Fibroblast of skin of back (primary cell): Measurements from ENCODE around the gene ATF6.
A peak's percentile ranks its signal among the peaks of the same experiment; 100 is the strongest.

ENCODE experiments used
- DNase-seq: peaks from one replicate; pipeline ENCODE4 v3.0.0-alpha.2; 2013

Gene ATF6

GRCh38 chr1:161973924-161974845, 208.1 kb downstream of the ATF6 start:
- peak; percentile 65 for DNase-seq

- no peak for DNase-seq
Observed at GRCh38 chr1:161978011-161978790, 212.1 kb downstream of the ATF6 start.

GRCh38 chr1:161981126-161981525, 215.0 kb downstream of the ATF6 start:
- no peak for DNase-seq

- DNase-seq = no peak
Observed at GRCh38 chr1:161981735-161982506, 215.8 kb downstream of the ATF6 start.

- no peak for DNase-seq
Observed at GRCh38 chr1:161982507-161982895, 216.4 kb downstream of the ATF6 start.

GRCh38 chr1:161982917-161983316, 216.8 kb downstream of the ATF6 start:
- DNase-seq = no peak

- DNase-seq = no peak
Observed at GRCh38 chr1:161983725-161984124, 217.6 kb downstream of the ATF6 start.

GRCh38 chr1:161985301-161985822, 219.2 kb downstream of the ATF6 start:
- DNase-seq = no peak

- no peak for DNase-seq
Observed at GRCh38 chr1:161986328-161986727, 220.2 kb downstream of the ATF6 start.

GRCh38 chr1:161987303-161987702, 221.2 kb downstream of the ATF6 start:
- peak; percentile 43 for DNase-seq

- no peak for DNase-seq
Observed at GRCh38 chr1:161987872-161988271, 221.8 kb downstream of the ATF6 start.

- no peak for DNase-seq
Observed at GRCh38 chr1:161988413-161988812, 222.3 kb downstream of the ATF6 start.

- peak; percentile 70 for DNase-seq
Observed at GRCh38 chr1:161989108-161989507, 223.0 kb downstream of the ATF6 start.

GRCh38 chr1:161989786-161990185, 223.7 kb downstream of the ATF6 start:
- DNase-seq = no peak

GRCh38 chr1:161993576-161993975, 227.5 kb downstream of the ATF6 start:
- no peak for DNase-seq

GRCh38 chr1:161994175-161994668, 228.1 kb downstream of the ATF6 start:
- DNase-seq = no peak

GRCh38 chr1:161997152-161997551, 231.0 kb downstream of the ATF6 start:
- DNase-seq = no peak

GRCh38 chr1:161998811-161999210, 232.7 kb downstream of the ATF6 start:
- DNase-seq = no peak

- DNase-seq = no peak
Observed at GRCh38 chr1:161999301-162000052, 233.4 kb downstream of the ATF6 start.

GRCh38 chr1:162000053-162000420, 233.9 kb downstream of the ATF6 start:
- no peak for DNase-seq

GRCh38 chr1:162003061-162003829, 237.1 kb downstream of the ATF6 start:
- DNase-seq = peak; percentile 97
